SU-DHL-6 (cell line): ENCODE data around the gene HIF3A.
"Not testable (repeated sequence)": the region's sequence is repeated elsewhere in the genome, so short reads cannot be mapped to it uniquely, and the experiment has no call there.

Source experiments
- H2AFZ ChIP-seq: fragments of 200-600 bp; sonication (generic); 2 replicates; pipeline ENCODE4 v1.6.1; 2014; ENCODE audit warnings: low read depth, mild to moderate bottlenecking, moderate library complexity, mixed read lengths, antibody characterized with exemption, low read length; ENCODE audit not compliant: severe bottlenecking
- H3F3A ChIP-seq: fragments of 200-600 bp; shearing (Covaris generic); 2 replicates; pipeline ENCODE4 v1.6.0; 2016; ENCODE audit warnings: antibody characterized with exemption, mild to moderate bottlenecking; ENCODE audit not compliant: insufficient read depth
- H3K27ac ChIP-seq: fragments of 200-600 bp; sonication (generic); 2 replicates; pipeline ENCODE4 v1.5.1; 2016; ENCODE audit warnings: low read depth, mild to moderate bottlenecking, low read length, moderate library complexity, mixed read lengths
- H3K27me3 ChIP-seq: fragments of 200-600 bp; sonication (generic), shearing (Covaris generic); 2 replicates; pipeline ENCODE4 v1.6.0; 2014; ENCODE audit warnings: mild to moderate bottlenecking, low read length
- H3K36me3 ChIP-seq: fragments of 200-600 bp; sonication (generic); 2 replicates; pipeline ENCODE4 v1.6.1; 2014; ENCODE audit warnings: mild to moderate bottlenecking, low read length, mixed read lengths
- H3K4me2 ChIP-seq: fragments of 300-600, 200-600 bp; shearing (Covaris generic), sonication (generic); 2 replicates; pipeline ENCODE4 v1.6.0; 2014; ENCODE audit warnings: low read length, low read depth, mild to moderate bottlenecking; ENCODE audit not compliant: poor library complexity, severe bottlenecking
- H3K4me3 ChIP-seq: fragments of 200-600 bp; sonication (generic); 2 replicates; pipeline ENCODE4 v1.5.1; 2014; ENCODE audit warnings: antibody characterized with exemption, low read length, mild to moderate bottlenecking, mixed read lengths; ENCODE audit not compliant: insufficient read depth, poor library complexity, severe bottlenecking
- H3K79me2 ChIP-seq: fragments of 200-600 bp; sonication (generic); 2 replicates; pipeline ENCODE4 v1.6.1; 2014; ENCODE audit warnings: mild to moderate bottlenecking, low read length, moderate library complexity; ENCODE audit not compliant: insufficient read depth
- H3K9ac ChIP-seq: fragments of 200-600 bp; sonication (generic); 2 replicates; pipeline ENCODE4 v1.7.0; 2014; ENCODE audit warnings: mild to moderate bottlenecking, low read length
- H3K9me2 ChIP-seq: fragments of 200-600 bp; sonication (generic); replicated peaks from 2 replicates; pipeline ENCODE4 v1.6.1; 2014; ENCODE audit warnings: low read length; ENCODE audit not compliant: insufficient read depth
- H3K9me3 ChIP-seq: fragments of 200-600 bp; sonication (generic); 2 replicates; pipeline ENCODE4 v1.6.1; 2014; ENCODE audit warnings: low read length, mixed read lengths; ENCODE audit not compliant: insufficient read depth
- H4K20me1 ChIP-seq: fragments of 200-600 bp; sonication (generic); 2 replicates; pipeline ENCODE4 v1.6.1; 2014; ENCODE audit warnings: low read depth, mild to moderate bottlenecking, antibody characterized with exemption, low read length, moderate library complexity, mixed read lengths
- EZH2phosphoT487 ChIP-seq: fragments of 200-600 bp; sonication (generic), shearing (Covaris generic); conservative IDR thresholded peaks from 2 replicates; pipeline ENCODE4 v1.6.1; 2018; ENCODE audit warnings: mild to moderate bottlenecking, antibody characterized with exemption, low read length, moderate library complexity, mixed read lengths
- TF ChIP-seq, protein P1 (sequence below): fragments of 200-600 bp; sonication (generic); IDR thresholded peaks from one replicate; pipeline ENCODE4 v1.5.1; 2017; ENCODE audit warnings: antibody characterized with exemption, mild to moderate bottlenecking, low read length, moderate library complexity; ENCODE audit not compliant: insufficient read depth, poor library complexity, severe bottlenecking

HIF3A gene

DNA sequence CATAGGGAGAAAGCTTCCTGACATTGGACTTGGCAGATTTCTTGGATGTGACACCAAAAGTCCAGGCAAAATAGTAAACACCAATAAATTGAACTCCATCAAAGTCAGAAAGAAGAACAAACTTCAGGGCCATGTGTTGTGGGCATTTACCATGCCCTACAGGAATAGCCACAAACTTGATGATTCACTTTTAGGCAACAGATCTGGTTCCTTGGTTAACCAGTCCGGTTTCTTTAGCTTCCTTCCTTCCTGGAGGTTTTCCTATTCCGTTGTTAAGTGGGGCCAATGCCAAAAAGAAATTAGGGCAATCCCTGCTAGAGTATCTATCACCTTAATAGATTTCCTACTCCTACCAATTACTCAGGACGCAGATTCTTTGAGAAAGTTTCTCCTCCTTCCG lies 42.1 kb upstream of the HIF3A start:
- Histone ChIP-seq H3K4me3 (no peak overlapping the region), H3K79me2 (no peaks in the 10 kb centered on the region), H3K27ac (no peak overlapping the region), H3K9ac (no peak overlapping the region), H3F3A (no peaks in the 10 kb centered on the region), H3K27me3 (no peaks in the 10 kb centered on the region), H3K9me2 (no peaks in the 10 kb centered on the region), H3K36me3 (no peaks in the 10 kb centered on the region), H4K20me1 (no peaks in the 10 kb centered on the region), H3K9me3 (no peaks in the 10 kb centered on the region), H2AFZ (no peak overlapping the region), H3K4me2 (no peak overlapping the region)
- TF ChIP-seq, protein P1, sequence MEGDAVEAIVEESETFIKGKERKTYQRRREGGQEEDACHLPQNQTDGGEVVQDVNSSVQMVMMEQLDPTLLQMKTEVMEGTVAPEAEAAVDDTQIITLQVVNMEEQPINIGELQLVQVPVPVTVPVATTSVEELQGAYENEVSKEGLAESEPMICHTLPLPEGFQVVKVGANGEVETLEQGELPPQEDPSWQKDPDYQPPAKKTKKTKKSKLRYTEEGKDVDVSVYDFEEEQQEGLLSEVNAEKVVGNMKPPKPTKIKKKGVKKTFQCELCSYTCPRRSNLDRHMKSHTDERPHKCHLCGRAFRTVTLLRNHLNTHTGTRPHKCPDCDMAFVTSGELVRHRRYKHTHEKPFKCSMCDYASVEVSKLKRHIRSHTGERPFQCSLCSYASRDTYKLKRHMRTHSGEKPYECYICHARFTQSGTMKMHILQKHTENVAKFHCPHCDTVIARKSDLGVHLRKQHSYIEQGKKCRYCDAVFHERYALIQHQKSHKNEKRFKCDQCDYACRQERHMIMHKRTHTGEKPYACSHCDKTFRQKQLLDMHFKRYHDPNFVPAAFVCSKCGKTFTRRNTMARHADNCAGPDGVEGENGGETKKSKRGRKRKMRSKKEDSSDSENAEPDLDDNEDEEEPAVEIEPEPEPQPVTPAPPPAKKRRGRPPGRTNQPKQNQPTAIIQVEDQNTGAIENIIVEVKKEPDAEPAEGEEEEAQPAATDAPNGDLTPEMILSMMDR, result no peak
- TF ChIP-seq EZH2phosphoT487, result no peak

DNA sequence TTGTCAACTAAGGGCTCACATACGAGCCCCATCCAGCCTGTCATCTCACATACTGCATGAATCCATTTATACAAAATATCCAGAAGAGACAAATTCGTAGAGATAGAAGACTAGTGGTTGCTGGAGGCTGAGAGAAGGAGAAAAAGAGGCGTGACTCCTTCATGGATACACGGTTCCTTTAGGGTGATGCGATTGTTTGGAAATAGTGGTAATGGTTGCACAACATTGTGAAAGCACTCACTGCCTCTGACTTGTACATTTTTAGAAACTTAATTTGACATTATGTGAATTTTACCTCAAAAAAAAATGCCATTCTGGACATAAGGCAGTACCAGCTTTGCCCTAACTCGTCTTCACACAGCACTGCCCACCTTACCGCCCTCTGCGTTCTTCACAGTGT lies 40.0 kb upstream of the HIF3A start:
- no peak overlapping the region for H3K4me2 ChIP-seq
- H3K27me3 ChIP-seq, result no peaks in the 10 kb centered on the region
- no peak overlapping the region for H3K9ac ChIP-seq
- no peaks in the 10 kb centered on the region for H3K79me2 ChIP-seq
- no peaks in the 10 kb centered on the region for H3F3A ChIP-seq
- no peaks in the 10 kb centered on the region for H3K36me3 ChIP-seq
- H3K9me3 ChIP-seq, result no peaks in the 10 kb centered on the region
- no peaks in the 10 kb centered on the region for H3K9me2 ChIP-seq
- TF ChIP-seq EZH2phosphoT487, result no peak
- TF ChIP-seq, protein P1, result no peak
- H4K20me1 ChIP-seq, result no peaks in the 10 kb centered on the region
- no peak overlapping the region for H3K27ac ChIP-seq
- no peak overlapping the region for H2AFZ ChIP-seq
- H3K4me3 ChIP-seq, result no peak overlapping the region

DNA sequence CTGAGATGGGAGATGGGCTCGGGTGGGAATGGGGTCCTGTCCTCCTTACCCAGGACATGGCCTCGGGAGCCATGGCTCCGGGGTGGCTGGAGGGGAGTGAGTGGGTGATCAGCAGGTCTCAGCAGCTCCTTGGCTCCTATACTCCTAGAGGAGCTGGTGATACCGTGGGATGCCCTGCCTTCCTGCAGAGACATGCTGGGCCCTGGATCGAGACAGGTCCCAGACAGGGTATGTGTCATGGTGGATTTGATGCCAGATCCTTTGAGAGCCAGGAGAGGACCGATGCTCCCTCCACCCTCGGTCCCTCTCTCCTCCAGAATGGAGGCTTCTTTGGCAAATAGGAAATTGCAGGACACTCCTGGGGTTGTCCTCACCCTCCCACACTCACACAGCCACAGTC lies 35.3 kb upstream of the HIF3A start:
- not testable (repeated sequence) for H3K27ac ChIP-seq, H3K36me3 ChIP-seq, H3K9me2 ChIP-seq, H3K9me3 ChIP-seq, H3K79me2 ChIP-seq, H3K4me3 ChIP-seq, H4K20me1 ChIP-seq, H3K9ac ChIP-seq, H2AFZ ChIP-seq, H3K4me2 ChIP-seq, H3K27me3 ChIP-seq, H3F3A ChIP-seq

DNA sequence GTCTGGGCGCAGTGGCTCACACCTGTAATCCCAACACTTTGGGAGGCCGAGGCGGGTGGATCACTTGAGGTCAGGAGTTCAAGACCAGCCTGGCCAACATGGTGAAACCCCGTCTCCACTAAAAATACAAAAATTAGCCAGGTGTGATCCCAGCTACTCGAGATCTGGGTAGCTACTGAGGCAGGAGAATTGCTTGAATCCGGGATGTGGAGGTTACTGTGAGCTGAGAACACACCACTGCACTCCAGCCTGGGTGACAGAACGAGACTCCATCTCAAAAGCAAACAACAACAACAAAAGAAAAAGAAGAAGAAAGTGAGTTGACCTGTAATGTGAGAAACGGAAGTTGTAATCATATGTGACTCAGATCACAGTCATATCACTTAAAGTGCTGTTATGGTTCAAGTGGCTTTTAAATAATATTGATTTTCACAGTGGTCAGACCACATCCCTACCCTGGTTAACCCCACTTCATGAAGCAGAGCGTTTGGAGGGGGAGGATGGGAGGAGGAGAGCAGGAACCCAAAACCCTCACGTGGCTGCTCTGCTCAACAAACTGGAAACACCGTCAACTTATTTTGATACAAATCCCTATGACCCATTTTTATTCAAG lies 34.1 kb upstream of the HIF3A start:
- not testable (repeated sequence) for H2AFZ ChIP-seq, H3K9me3 ChIP-seq, H3K27me3 ChIP-seq, H3K9me2 ChIP-seq, H3K9ac ChIP-seq, H3K79me2 ChIP-seq, H4K20me1 ChIP-seq, H3K36me3 ChIP-seq, H3K4me2 ChIP-seq, H3K4me3 ChIP-seq, H3F3A ChIP-seq, H3K27ac ChIP-seq

DNA sequence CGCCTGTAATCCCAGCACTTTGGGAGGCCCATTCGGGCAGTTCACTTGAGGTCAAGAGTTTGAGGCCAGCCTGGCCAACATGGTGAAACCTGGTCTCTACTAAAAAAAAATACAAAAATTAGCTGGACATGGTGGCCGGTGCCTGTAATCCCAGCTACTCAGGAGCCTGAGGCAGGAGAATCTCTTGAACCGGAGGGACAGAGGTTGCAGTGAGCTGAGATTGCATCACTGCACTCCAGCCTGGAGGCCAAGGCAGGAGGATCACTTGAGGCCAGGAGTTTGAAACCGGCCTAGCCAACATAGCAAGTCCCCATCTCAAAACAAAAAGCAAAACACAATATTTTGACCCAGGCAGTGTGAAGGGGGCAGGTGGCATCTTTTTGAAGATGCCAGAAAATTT lies 32.0 kb upstream of the HIF3A start:
- not testable (repeated sequence) for H3K27me3 ChIP-seq, H3K36me3 ChIP-seq, H3K27ac ChIP-seq, H3K4me2 ChIP-seq, H3K4me3 ChIP-seq, H2AFZ ChIP-seq, H3K9ac ChIP-seq, H3F3A ChIP-seq, H3K9me2 ChIP-seq, H3K79me2 ChIP-seq, H3K9me3 ChIP-seq, H4K20me1 ChIP-seq
